Astrocyte (in vitro differentiated cells and primary cell): ENCODE measurements around the gene AQP7. TPM values are rescaled to one million over a fixed set of nuclear protein-coding genes. Genes with fewer than 3 reads are reported as not detected.

Experiments used
- DNase-seq: peaks from one replicate; pipeline ENCODE4 v3.0.0-alpha.2; 2010; ENCODE audit warnings: low read depth
- FAIRE-seq: peaks from 2 replicates; lab custom pipeline; 2011; peaks lifted over from hg19 to GRCh38; lab: Jason Lieb, UNC
- H2AFZ ChIP-seq: 2 replicates; pipeline ENCODE4 v1.6.0; 2012; ENCODE audit warnings: low read depth, low read length, inconsistent platforms
- H3K27ac ChIP-seq: 2 replicates; pipeline ENCODE4 v1.5.1; 2011; ENCODE audit warnings: low read depth, low read length, inconsistent platforms
- H3K27me3 ChIP-seq: 2 replicates; pipeline ENCODE4 v1.6.0; 2011; ENCODE audit warnings: low read length, inconsistent platforms; ENCODE audit not compliant: insufficient read depth
- H3K36me3 ChIP-seq: 2 replicates; pipeline ENCODE4 v1.5.1; 2011; ENCODE audit warnings: low read length, inconsistent platforms; ENCODE audit not compliant: insufficient read depth
- H3K4me1 ChIP-seq: 2 replicates; pipeline ENCODE4 v1.5.1; 2011; ENCODE audit warnings: low read length, inconsistent platforms; ENCODE audit not compliant: insufficient read depth
- H3K4me2 ChIP-seq: 2 replicates; pipeline ENCODE4 v1.6.0; 2012; ENCODE audit warnings: low read length, inconsistent platforms
- H3K4me3 ChIP-seq: 2 replicates; pipeline ENCODE4 v1.5.1; 2011; ENCODE audit warnings: low read depth, mild to moderate bottlenecking, low read length, inconsistent platforms; ENCODE audit not compliant: insufficient read depth
- H3K79me2 ChIP-seq: 2 replicates; pipeline ENCODE4 v1.6.0; 2012; ENCODE audit warnings: mild to moderate bottlenecking, low read length, inconsistent platforms; ENCODE audit not compliant: insufficient read depth
- H3K9ac ChIP-seq: 2 replicates; pipeline ENCODE4 v1.6.0; 2012; ENCODE audit warnings: mild to moderate bottlenecking, low read length, inconsistent platforms
- H3K9me3 ChIP-seq: 2 replicates; pipeline ENCODE4 v1.5.1; 2012; ENCODE audit warnings: low read depth, mild to moderate bottlenecking, low read length, inconsistent platforms; ENCODE audit not compliant: insufficient read depth
- H4K20me1 ChIP-seq: 2 replicates; pipeline ENCODE4 v1.6.0; 2012; ENCODE audit warnings: low read length, inconsistent platforms; ENCODE audit not compliant: insufficient read depth
- H3K27ac Mint-ChIP-seq: one replicate; pipeline ENCODE4 v1.8.0; 2021; ENCODE audit warnings: mild to moderate bottlenecking, mixed read lengths; ENCODE audit not compliant: unreplicated experiment
- H3K27me3 Mint-ChIP-seq: one replicate; pipeline ENCODE4 v1.8.0; 2021; ENCODE audit warnings: low read depth, mixed read lengths; ENCODE audit not compliant: unreplicated experiment
- H3K36me3 Mint-ChIP-seq: one replicate; pipeline ENCODE4 v1.8.0; 2021; ENCODE audit warnings: low read depth, mixed read lengths; ENCODE audit not compliant: unreplicated experiment
- H3K4me1 Mint-ChIP-seq: one replicate; pipeline ENCODE4 v1.8.0; 2021; ENCODE audit warnings: low read depth, mixed read lengths; ENCODE audit not compliant: unreplicated experiment
- H3K4me3 Mint-ChIP-seq: one replicate; pipeline ENCODE4 v1.8.0; 2021; ENCODE audit warnings: mild to moderate bottlenecking, moderate library complexity, mixed read lengths; ENCODE audit not compliant: unreplicated experiment
- H3K9me3 Mint-ChIP-seq: one replicate; pipeline ENCODE4 v1.8.0; 2021; ENCODE audit warnings: mild to moderate bottlenecking, mixed read lengths; ENCODE audit not compliant: unreplicated experiment
- CTCF ChIP-seq: IDR thresholded peaks from 2 replicates; pipeline ENCODE4 v1.5.1; 2011; ENCODE audit warnings: low read depth, mild to moderate bottlenecking, inconsistent platforms, low read length, moderate library complexity; ENCODE audit not compliant: insufficient read depth
- EZH2 ChIP-seq: IDR thresholded peaks from 2 replicates; pipeline ENCODE4 v1.6.1; 2012; ENCODE audit warnings: mild to moderate bottlenecking, low read length, inconsistent platforms; ENCODE audit not compliant: insufficient read depth
- total RNA-seq: library from RNA; stranded (reverse); gene quantifications from 2 replicates; pipeline ENCODE4 v1.2.1, GENCODE V29; 2021

Gene AQP7
- total RNA-seq, 1 donor from 2014 or later, result 1.9 TPM

GRCh38 chr9:33436445-33436844 lies 34.1 kb upstream of the AQP7 start:
- H3K9ac ChIP-seq, result no peak overlapping the region
- H3K27ac ChIP-seq, result no peak overlapping the region
- H4K20me1 ChIP-seq, result no peaks in the 10 kb centered on the region
- Mint-ChIP-seq H3K4me1 (peaks cover 3% of the 10 kb centered on the region), H3K36me3 (peaks cover under 1% of the 10 kb centered on the region), H3K27ac (no peak overlapping the region), H3K4me3 (no peak overlapping the region), H3K9me3 (peaks cover 3% of the 10 kb centered on the region), H3K27me3 (peaks cover 53% of the 10 kb centered on the region)
- H3K79me2 ChIP-seq, result no peaks in the 10 kb centered on the region
- H3K36me3 ChIP-seq, result no peaks in the 10 kb centered on the region
- H3K4me1 ChIP-seq, result no peaks in the 10 kb centered on the region
- H2AFZ ChIP-seq, result no peak overlapping the region
- FAIRE-seq (no peak), DNase-seq (no peak)
- no peaks in the 10 kb centered on the region for H3K9me3 ChIP-seq
- TF ChIP-seq CTCF, result no peak
- no peak overlapping the region for H3K4me3 ChIP-seq
- H3K4me2 ChIP-seq, result no peak overlapping the region
- peaks cover 14% of the 10 kb centered on the region for H3K27me3 ChIP-seq

GRCh38 chr9:33435821-33436277 lies 33.5 kb upstream of the AQP7 start:
- Mint-ChIP-seq H3K4me3 (no peak overlapping the region), H3K27me3 (peaks cover 52% of the 10 kb centered on the region), H3K4me1 (peaks cover 3% of the 10 kb centered on the region), H3K27ac (no peak overlapping the region), H3K36me3 (peaks cover 4% of the 10 kb centered on the region), H3K9me3 (peaks cover 4% of the 10 kb centered on the region)
- Histone ChIP-seq H3K4me2 (no peak overlapping the region), H3K4me1 (no peaks in the 10 kb centered on the region), H2AFZ (no peak overlapping the region), H3K4me3 (no peak overlapping the region), H3K36me3 (no peaks in the 10 kb centered on the region), H4K20me1 (no peaks in the 10 kb centered on the region), H3K9me3 (no peaks in the 10 kb centered on the region), H3K79me2 (no peaks in the 10 kb centered on the region), H3K9ac (no peak overlapping the region), H3K27ac (no peak overlapping the region), H3K27me3 (peaks cover 14% of the 10 kb centered on the region)
- FAIRE-seq (no peak), DNase-seq (no peak)
- no peak for TF ChIP-seq EZH2
- no peak for TF ChIP-seq CTCF

GRCh38 chr9:33434317-33435105 lies 32.1 kb upstream of the AQP7 start:
- FAIRE-seq, result no peak
- H3K4me1 Mint-ChIP-seq, result peaks cover 3% of the 10 kb centered on the region

More at GRCh38 chr9:33434317-33435105, 32.1 kb upstream of the AQP7 start:
- TF ChIP-seq EZH2 (no peak), CTCF (no peak)
- Histone ChIP-seq H3K4me3 (no peak overlapping the region), H3K4me2 (no peak overlapping the region), H3K9me3 (no peaks in the 10 kb centered on the region), H3K27ac (no peak overlapping the region), H3K9ac (no peak overlapping the region), H2AFZ (no peak overlapping the region), H3K79me2 (no peaks in the 10 kb centered on the region), H3K36me3 (no peaks in the 10 kb centered on the region), H4K20me1 (no peaks in the 10 kb centered on the region), H3K4me1 (no peaks in the 10 kb centered on the region), H3K27me3 (peaks cover 13% of the 10 kb centered on the region)
- Mint-ChIP-seq H3K9me3 (peaks cover 4% of the 10 kb centered on the region), H3K27ac (peak overlapping the region; percentile 0), H3K36me3 (peaks cover 4% of the 10 kb centered on the region), H3K27me3 (peaks cover 42% of the 10 kb centered on the region), H3K4me3 (no peak overlapping the region)
- no peak for DNase-seq
